Keratinocyte (primary cell): ENCODE measurements around the gene ERBB4. TPM values are rescaled to one million over a fixed set of nuclear protein-coding genes. Genes with fewer than 3 reads are reported as not detected.

ENCODE experiments used
- DNase-seq: peaks from one replicate; pipeline ENCODE4 v3.0.0-alpha.2; 2011; ENCODE audit warnings: low read depth, missing footprints, low spot score
- FAIRE-seq: peaks from 2 replicates; lab custom pipeline; 2011; peaks lifted over from hg19 to GRCh38; lab: Jason Lieb, UNC
- H2AFZ ChIP-seq: 2 replicates; pipeline ENCODE4 v1.6.0; 2012; ENCODE audit warnings: low read length, control low read depth, inconsistent platforms; ENCODE audit not compliant: control insufficient read depth
- H3K27ac ChIP-seq: 2 replicates; pipeline ENCODE4 v1.5.1; 2011; ENCODE audit warnings: low read length; ENCODE audit not compliant: control insufficient read depth, insufficient read depth
- H3K27me3 ChIP-seq: 3 replicates; pipeline ENCODE4 v1.6.0; 2011; ENCODE audit warnings: low read length; ENCODE audit not compliant: control insufficient read depth, insufficient read depth; ENCODE audit errors: extremely low read depth
- H3K36me3 ChIP-seq, 2 experiments: 2 replicates in 1 of 2; 3 replicates in 1 of 2; pipeline ENCODE4 v1.5.1; 2011; ENCODE audit warnings: low read length in 2 of 2, mild to moderate bottlenecking in 1 of 2; ENCODE audit not compliant: control insufficient read depth in 2 of 2, insufficient read depth in 2 of 2; ENCODE audit errors: extremely low read depth in 1 of 2
- H3K4me1 ChIP-seq: 3 replicates; pipeline ENCODE4 v1.5.1; 2011; ENCODE audit warnings: low read length; ENCODE audit not compliant: control insufficient read depth, insufficient read depth; ENCODE audit errors: extremely low read depth
- H3K4me2 ChIP-seq: 3 replicates; pipeline ENCODE4 v1.6.0; 2011; ENCODE audit warnings: low read depth, low read length; ENCODE audit not compliant: control insufficient read depth, insufficient read depth; ENCODE audit errors: extremely low read depth
- H3K4me3 ChIP-seq, 3 experiments: fragments of 200-600 bp in 1 of 3; sonication (generic) in 1 of 3; 2 replicates in 2 of 3; 3 replicates in 1 of 3; pipeline ENCODE4 v1.5.1; 2011 to 2016; ENCODE audit warnings: low read length in 3 of 3, mild to moderate bottlenecking in 3 of 3, control low read depth in 2 of 3, inconsistent platforms in 1 of 3, low read depth in 1 of 3, mixed read lengths in 1 of 3, mixed run types in 1 of 3, moderate library complexity in 1 of 3; ENCODE audit not compliant: control insufficient read depth in 2 of 3, insufficient read depth in 2 of 3; ENCODE audit errors: extremely low read depth in 1 of 3
- H3K79me2 ChIP-seq: 2 replicates; pipeline ENCODE4 v1.6.0; 2012; ENCODE audit warnings: low read length; ENCODE audit not compliant: control insufficient read depth, insufficient read depth
- H3K9ac ChIP-seq: 3 replicates; pipeline ENCODE4 v1.6.0; 2011; ENCODE audit warnings: low read length; ENCODE audit not compliant: control insufficient read depth, insufficient read depth; ENCODE audit errors: extremely low read depth
- H3K9me1 ChIP-seq: 3 replicates; pipeline ENCODE4 v1.6.0; 2011; ENCODE audit warnings: low read length; ENCODE audit not compliant: control insufficient read depth, insufficient read depth; ENCODE audit errors: extremely low read depth
- H3K9me3 ChIP-seq: 2 replicates; pipeline ENCODE4 v1.5.1; 2012; ENCODE audit warnings: low read depth, low read length; ENCODE audit not compliant: control insufficient read depth
- H4K20me1 ChIP-seq: 3 replicates; pipeline ENCODE4 v1.6.0; 2011; ENCODE audit warnings: low read length; ENCODE audit not compliant: control insufficient read depth, insufficient read depth; ENCODE audit errors: extremely low read depth
- EZH2 ChIP-seq: IDR thresholded peaks from one replicate; pipeline ENCODE4 v1.6.1; 2012; ENCODE audit warnings: inconsistent platforms, mild to moderate bottlenecking, low read length, moderate library complexity
- dilution Hi-C: fragments of 300-500 bp; cut with MboI; formaldehyde crosslinking; loops from one replicate; pipeline ENCODE4 v1.7.0; 2020; ENCODE audit warnings: low sequenced_read_pairs; ENCODE audit not compliant: extremely low pct_ligation_motif_present
- polyA plus RNA-seq, 5 experiments: library from polyadenylated mRNA; depleted of rRNA in 3 of 5; stranded (reverse) in 3 of 5; stranded (forward) in 1 of 5; unstranded in 1 of 5; fragments of >200 nt; gene quantifications; 1 replicate in 1 of 5; 2 replicates in 3 of 5; 3 replicates in 1 of 5; pipeline versions ENCODE4 v1.2.1 to v1.2.3, GENCODE V29; 2011 to 2012; ENCODE audit warnings: missing spikeins in 2 of 5, low read depth in 1 of 5, low replicate concordance in 1 of 5
- TF ChIP-seq, protein P1 (sequence below), 3 experiments: IDR thresholded peaks in 1 of 3; conservative IDR thresholded peaks in 1 of 3; optimal IDR thresholded peaks in 1 of 3; 2 replicates in 2 of 3; 3 replicates in 1 of 3; pipeline versions ENCODE3 to v1.5.1; 2011; ENCODE audit warnings: low read length in 3 of 3, mild to moderate bottlenecking in 3 of 3, moderate library complexity in 2 of 3, control low read depth in 1 of 3, inconsistent platforms in 1 of 3; ENCODE audit not compliant: insufficient read depth in 2 of 3; ENCODE audit errors: extremely low read depth in 1 of 3

ERBB4 gene
- polyA plus RNA-seq, 1 donor (not counting 4 experiments of a cell fraction or from before 2014, with no cell fraction given): 0.01 TPM

DNA sequence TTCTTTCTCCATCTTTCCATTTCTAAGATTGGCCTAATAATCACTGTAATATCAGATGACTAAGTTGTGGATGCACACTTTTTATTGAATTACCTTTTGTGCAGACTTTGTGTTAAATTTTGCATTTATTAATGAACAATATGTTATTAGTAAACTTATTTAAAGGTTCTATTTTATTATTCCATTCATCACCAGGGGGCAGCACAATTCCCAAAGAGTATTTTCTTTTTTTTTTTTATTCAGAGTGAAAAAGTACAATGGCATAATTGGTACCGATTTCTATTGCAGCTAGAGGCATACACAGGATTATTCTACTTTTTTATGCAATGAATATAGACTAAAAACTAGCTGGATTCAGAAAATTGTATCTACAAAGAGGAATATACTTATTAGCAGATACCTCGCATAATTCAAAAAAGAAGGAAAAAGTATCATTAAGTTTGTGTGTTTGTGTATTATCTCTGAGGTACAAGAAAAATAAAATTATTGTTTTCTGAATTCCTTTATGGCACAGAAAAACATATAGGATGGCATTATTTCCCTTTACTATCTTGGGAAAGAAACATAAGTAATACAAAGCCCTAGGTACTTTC lies 390.6 kb downstream of the ERBB4 start:
- Histone ChIP-seq H4K20me1 (no peaks in the 10 kb centered on the region), H3K9me1 (no peaks in the 10 kb centered on the region), H3K4me2 (no peak overlapping the region), H3K79me2 (no peaks in the 10 kb centered on the region), H3K9me3 (no peaks in the 10 kb centered on the region), H3K4me3 (no peak overlapping the region), H3K9ac (no peak overlapping the region), H2AFZ (no peak overlapping the region), H3K27me3 (no peaks in the 10 kb centered on the region), H3K27ac (no peak overlapping the region), H3K4me1 (no peaks in the 10 kb centered on the region), H3K36me3 (no peaks in the 10 kb centered on the region)
- dilution Hi-C loops: no loop called here
- no peak for TF ChIP-seq EZH2
- TF ChIP-seq, protein P1, sequence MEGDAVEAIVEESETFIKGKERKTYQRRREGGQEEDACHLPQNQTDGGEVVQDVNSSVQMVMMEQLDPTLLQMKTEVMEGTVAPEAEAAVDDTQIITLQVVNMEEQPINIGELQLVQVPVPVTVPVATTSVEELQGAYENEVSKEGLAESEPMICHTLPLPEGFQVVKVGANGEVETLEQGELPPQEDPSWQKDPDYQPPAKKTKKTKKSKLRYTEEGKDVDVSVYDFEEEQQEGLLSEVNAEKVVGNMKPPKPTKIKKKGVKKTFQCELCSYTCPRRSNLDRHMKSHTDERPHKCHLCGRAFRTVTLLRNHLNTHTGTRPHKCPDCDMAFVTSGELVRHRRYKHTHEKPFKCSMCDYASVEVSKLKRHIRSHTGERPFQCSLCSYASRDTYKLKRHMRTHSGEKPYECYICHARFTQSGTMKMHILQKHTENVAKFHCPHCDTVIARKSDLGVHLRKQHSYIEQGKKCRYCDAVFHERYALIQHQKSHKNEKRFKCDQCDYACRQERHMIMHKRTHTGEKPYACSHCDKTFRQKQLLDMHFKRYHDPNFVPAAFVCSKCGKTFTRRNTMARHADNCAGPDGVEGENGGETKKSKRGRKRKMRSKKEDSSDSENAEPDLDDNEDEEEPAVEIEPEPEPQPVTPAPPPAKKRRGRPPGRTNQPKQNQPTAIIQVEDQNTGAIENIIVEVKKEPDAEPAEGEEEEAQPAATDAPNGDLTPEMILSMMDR (optimal IDR thresholded peaks at IDR 0.05 in 1 of 3, IDR thresholded peaks at IDR 0.05 in 1 of 3, conservative IDR thresholded peaks at IDR 0.05 in 1 of 3; ENCODE audit: extremely low read depth in 1 of 3, insufficient read depth in 2 of 3, low read length in 3 of 3): peak in 2 of 3 experiments; percentile 10 to 18
- no peak for FAIRE-seq
- no peak for DNase-seq

DNA sequence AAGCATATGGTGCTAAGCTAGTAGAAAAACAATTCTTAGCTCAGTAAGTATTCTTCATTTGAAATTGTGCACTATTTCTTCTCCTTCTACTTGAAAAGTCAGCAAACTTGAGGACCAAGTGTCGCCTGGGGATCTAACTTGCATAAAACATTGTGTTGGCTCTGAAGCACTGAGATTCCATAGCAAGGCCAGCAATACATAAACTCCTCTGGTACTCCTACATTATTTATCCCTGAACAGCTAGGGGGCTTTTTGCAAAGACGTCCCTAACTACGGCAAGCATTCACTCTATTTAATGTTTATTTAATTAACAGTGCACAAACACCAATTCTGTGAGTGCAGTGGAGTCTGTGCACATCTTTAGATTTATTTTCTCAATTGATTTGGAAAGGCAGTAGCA lies 392.2 kb downstream of the ERBB4 start:
- H3K9me1 ChIP-seq: no peaks in the 10 kb centered on the region
- TF ChIP-seq EZH2: no peak
- TF ChIP-seq, protein P1 (optimal IDR thresholded peaks at IDR 0.05 in 1 of 3, IDR thresholded peaks at IDR 0.05 in 1 of 3, conservative IDR thresholded peaks at IDR 0.05 in 1 of 3; ENCODE audit: extremely low read depth in 1 of 3, insufficient read depth in 2 of 3, low read length in 3 of 3): no peak
- dilution Hi-C loops: no loop called here

More for the DNA sequence above, 392.2 kb downstream of the ERBB4 start:
- FAIRE-seq (no peak), DNase-seq (no peak)
- H3K36me3 ChIP-seq: no peaks in the 10 kb centered on the region
- no peaks in the 10 kb centered on the region for H4K20me1 ChIP-seq
- no peaks in the 10 kb centered on the region for H3K9me3 ChIP-seq
- H3K79me2 ChIP-seq: no peaks in the 10 kb centered on the region
- H3K27ac ChIP-seq: no peak overlapping the region
- H3K4me3 ChIP-seq: no peak overlapping the region
- H3K4me2 ChIP-seq: no peak overlapping the region
- no peaks in the 10 kb centered on the region for H3K27me3 ChIP-seq
- H2AFZ ChIP-seq: no peak overlapping the region
- no peaks in the 10 kb centered on the region for H3K4me1 ChIP-seq
- H3K9ac ChIP-seq: no peak overlapping the region
